IgD-negative memory B cell (primary cell): ENCODE data around the gene QSOX2. TPM values are rescaled to one million over a fixed set of nuclear protein-coding genes. Genes with fewer than 3 reads are reported as not detected.

Experiments
- H3K27ac Mint-ChIP-seq, 3 donors: one replicate each; pipeline ENCODE4 v1.8.0; 2020 to 2022; ENCODE audit warnings: mild to moderate bottlenecking in 3 of 3, mixed read lengths in 3 of 3, moderate library complexity in 1 of 3
- H3K27me3 Mint-ChIP-seq: one replicate; pipeline ENCODE4 v1.8.0; 2021; ENCODE audit warnings: mixed read lengths
- H3K36me3 Mint-ChIP-seq: one replicate; pipeline ENCODE4 v1.8.0; 2020; ENCODE audit warnings: mild to moderate bottlenecking, mixed read lengths
- H3K4me1 Mint-ChIP-seq, 3 donors: one replicate each; pipeline ENCODE4 v1.8.0; 2020 to 2022; ENCODE audit warnings: mixed read lengths in 3 of 3, mild to moderate bottlenecking in 1 of 3
- H3K4me3 Mint-ChIP-seq, 4 donors: one replicate each; pipeline ENCODE4 v1.8.0; 2020 to 2022; ENCODE audit warnings: mild to moderate bottlenecking in 4 of 4, mixed read lengths in 4 of 4, moderate library complexity in 3 of 4
- H3K9me3 Mint-ChIP-seq, 3 donors: one replicate each; pipeline ENCODE4 v1.8.0; 2020 to 2021; ENCODE audit warnings: mixed read lengths in 3 of 3, mild to moderate bottlenecking in 1 of 3
- polyA plus RNA-seq: library from polyadenylated mRNA; unstranded; fragments of 300-500 nt; fragmentation: Illumina TruSeq; gene quantifications from one replicate; pipeline ENCODE4 v1.2.3, GENCODE V29; 2021

Gene QSOX2
- polyA plus RNA-seq, 1 donor from 2014 or later = 2.1 TPM

DNA sequence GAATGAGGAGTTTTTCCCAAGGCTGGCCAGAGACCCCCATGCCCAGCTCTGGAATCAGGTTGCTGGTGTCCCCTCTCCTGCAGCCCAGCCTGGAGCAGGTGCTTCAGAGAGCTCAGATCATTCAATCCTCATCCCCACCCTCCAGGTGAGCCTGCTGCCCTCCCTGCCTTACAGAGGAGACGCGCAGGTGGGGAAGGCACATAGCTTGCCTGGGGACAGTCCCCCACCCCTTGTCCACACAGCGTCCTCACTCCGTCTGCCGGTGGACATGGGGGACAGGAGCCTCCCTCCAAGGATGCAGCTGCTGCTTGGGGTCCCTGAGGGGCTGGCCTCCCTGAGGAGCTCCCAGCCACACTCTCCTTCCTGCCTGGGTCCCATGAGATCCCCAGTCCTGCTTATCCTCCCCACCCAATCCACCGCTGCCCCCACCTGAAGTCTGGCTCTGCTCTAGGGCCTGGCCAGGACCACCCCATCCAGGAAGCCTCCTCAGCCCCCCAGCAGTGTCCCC is 17.1 kb upstream of the QSOX2 start:
- H3K4me1 Mint-ChIP-seq = peaks cover 0 to 6% (median 0%) of the 10 kb centered on the region in 3 donors
- no peaks in the 10 kb centered on the region for H3K9me3 Mint-ChIP-seq
- no peaks in the 10 kb centered on the region for H3K27me3 Mint-ChIP-seq
- no peak overlapping the region for H3K4me3 Mint-ChIP-seq
- H3K27ac Mint-ChIP-seq = no peak overlapping the region
- no peaks in the 10 kb centered on the region for H3K36me3 Mint-ChIP-seq

DNA sequence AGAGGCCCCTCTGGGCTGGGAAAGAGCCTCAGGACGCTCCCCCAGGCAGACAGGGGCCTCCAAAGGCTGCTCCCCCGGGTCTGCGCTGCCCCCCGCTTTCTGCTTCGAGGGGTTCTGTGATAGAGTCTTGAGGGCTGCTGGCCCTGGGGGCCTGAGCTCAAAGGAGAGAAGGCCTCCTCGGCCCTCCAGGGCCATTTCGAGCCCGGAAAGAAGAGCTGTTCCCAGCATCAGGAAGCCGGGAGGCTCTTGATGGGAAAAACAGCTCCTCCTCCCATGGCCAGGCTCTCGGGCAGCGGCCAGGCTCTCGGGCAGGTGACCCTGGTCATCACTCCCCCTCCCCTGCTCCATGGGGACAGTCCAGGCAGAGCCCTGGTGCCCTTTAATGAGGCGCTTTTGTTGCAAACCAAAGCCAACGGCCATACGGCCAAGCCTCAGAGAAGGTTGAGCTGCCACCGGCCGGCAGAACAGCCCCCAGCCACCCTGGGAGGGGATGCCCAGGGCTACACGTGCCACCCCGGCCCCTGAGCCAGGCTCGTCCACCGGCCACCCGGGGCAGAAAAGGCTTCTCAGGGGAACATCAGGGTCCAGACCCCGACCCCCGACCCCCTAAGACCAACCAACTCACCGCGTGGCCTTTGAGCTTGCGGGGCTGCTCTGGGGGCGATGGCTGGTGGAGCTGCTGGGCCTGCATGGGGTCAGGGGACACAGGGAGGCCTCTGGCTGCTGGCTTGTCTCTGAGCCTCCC is 16.2 kb upstream of the QSOX2 start:
- Mint-ChIP-seq H3K27ac (no peak overlapping the region), H3K27me3 (no peaks in the 10 kb centered on the region), H3K4me1 (peaks cover 0 to 3% (median 0%) of the 10 kb centered on the region in 3 donors), H3K4me3 (peak overlapping the region in 1 of 4 donors; percentile 28), H3K36me3 (no peaks in the 10 kb centered on the region), H3K9me3 (no peaks in the 10 kb centered on the region)

DNA sequence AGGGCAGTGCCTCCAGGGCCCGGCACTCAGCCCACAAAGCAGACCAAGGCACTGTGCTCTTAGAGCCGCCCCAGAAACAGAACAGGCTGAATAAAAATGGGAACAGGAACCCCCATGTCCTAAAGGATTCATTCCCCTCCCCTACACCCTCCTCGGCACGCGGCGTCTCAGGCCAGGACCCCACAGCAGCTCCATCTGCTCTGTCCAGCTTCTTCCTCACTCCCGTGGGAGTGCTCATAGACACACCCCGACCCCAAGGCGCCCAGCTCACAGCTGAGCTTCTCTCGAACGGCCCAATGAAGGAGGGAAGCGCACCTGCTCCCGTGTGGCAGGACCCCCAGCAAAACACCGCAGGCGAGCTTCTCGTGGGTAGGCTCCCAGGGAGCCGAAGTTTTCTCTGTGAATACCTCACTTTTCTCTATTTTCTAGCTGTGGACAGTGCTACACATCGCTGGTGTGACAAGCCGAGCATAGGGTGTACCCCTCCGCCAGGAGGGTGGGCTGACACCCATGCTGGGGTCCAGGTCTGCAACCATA is 15.4 kb upstream of the QSOX2 start:
- no peaks in the 10 kb centered on the region for H3K9me3 Mint-ChIP-seq
- H3K4me3 Mint-ChIP-seq = no peak overlapping the region

DNA sequence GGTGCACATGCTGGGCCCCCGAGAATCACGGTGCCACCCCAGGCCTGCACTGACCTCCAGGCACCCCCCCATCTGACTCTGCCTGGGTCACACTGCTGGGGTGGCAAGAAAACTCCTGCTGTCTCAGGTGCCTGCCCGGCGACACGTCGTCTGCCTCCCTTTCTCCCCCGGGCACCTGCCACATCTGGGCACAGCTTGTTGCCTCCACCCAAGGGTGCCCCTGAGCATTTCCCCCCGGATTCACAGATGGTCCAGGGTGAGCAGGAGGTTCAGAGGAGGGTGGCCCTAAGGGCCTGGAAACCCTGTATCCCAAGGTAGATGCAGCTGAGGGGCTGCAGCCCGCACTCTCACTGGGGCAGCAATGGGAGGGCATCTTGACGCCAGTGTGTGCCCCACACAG is 14.9 kb upstream of the QSOX2 start:
- H3K36me3 Mint-ChIP-seq = no peaks in the 10 kb centered on the region
- no peak overlapping the region for H3K27ac Mint-ChIP-seq
- H3K4me3 Mint-ChIP-seq = no peak overlapping the region
- no peaks in the 10 kb centered on the region for H3K9me3 Mint-ChIP-seq
- H3K4me1 Mint-ChIP-seq = peaks cover 0 to 1% (median 0%) of the 10 kb centered on the region in 3 donors
- H3K27me3 Mint-ChIP-seq = peaks cover 2% of the 10 kb centered on the region

More for the DNA sequence above, 15.4 kb upstream of the QSOX2 start:
- H3K4me1 Mint-ChIP-seq = peaks cover 0 to 1% (median 0%) of the 10 kb centered on the region in 3 donors
- H3K36me3 Mint-ChIP-seq = no peaks in the 10 kb centered on the region
- H3K27me3 Mint-ChIP-seq = peaks cover 2% of the 10 kb centered on the region
- H3K27ac Mint-ChIP-seq = no peak overlapping the region

DNA sequence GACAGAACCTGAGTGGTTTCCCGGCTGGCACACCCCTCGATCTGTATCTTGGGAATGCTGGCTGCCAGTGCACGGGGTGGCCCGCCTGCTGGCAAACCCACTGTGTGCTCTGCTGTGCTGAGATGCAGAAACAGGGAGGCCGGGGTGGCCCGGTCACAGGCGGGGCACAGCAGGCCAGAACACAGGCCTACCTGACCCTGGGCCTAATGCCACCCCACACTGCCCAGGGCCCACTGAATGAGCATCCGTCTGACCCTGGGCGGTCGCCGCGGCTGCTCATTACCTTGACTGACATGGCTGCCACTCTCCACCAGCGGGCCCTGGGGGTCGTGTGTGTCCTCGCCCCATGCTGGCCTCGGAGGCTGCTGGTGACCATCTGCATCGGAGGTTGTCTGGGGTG is 14.2 kb upstream of the QSOX2 start:
- H3K27me3 Mint-ChIP-seq = peaks cover 6% of the 10 kb centered on the region
- H3K4me3 Mint-ChIP-seq = no peak overlapping the region
- H3K36me3 Mint-ChIP-seq = no peaks in the 10 kb centered on the region
- H3K27ac Mint-ChIP-seq = no peak overlapping the region
- no peaks in the 10 kb centered on the region for H3K9me3 Mint-ChIP-seq
- peaks cover 0 to 1% (median 0%) of the 10 kb centered on the region in 3 donors for H3K4me1 Mint-ChIP-seq

DNA sequence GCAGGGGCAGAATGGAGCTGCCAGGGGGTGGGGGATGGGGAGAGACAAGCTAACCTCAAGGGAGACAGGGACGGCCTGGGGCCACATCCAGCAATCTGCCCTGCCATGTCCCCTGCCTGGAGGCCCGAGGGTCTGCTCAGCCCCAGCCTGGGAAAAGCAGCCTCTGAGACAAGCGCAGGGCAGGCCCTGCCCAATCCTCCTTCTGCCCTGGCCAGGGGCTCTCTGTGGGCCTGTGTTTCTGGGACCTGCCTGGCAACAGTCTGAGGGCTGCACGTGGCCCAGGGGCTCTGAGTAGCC is 13.9 kb upstream of the QSOX2 start:
- Mint-ChIP-seq H3K27me3 (peaks cover 6% of the 10 kb centered on the region), H3K27ac (no peak overlapping the region), H3K9me3 (no peaks in the 10 kb centered on the region), H3K36me3 (no peaks in the 10 kb centered on the region), H3K4me1 (peaks cover 0 to 1% (median 0%) of the 10 kb centered on the region in 3 donors), H3K4me3 (no peak overlapping the region)

DNA sequence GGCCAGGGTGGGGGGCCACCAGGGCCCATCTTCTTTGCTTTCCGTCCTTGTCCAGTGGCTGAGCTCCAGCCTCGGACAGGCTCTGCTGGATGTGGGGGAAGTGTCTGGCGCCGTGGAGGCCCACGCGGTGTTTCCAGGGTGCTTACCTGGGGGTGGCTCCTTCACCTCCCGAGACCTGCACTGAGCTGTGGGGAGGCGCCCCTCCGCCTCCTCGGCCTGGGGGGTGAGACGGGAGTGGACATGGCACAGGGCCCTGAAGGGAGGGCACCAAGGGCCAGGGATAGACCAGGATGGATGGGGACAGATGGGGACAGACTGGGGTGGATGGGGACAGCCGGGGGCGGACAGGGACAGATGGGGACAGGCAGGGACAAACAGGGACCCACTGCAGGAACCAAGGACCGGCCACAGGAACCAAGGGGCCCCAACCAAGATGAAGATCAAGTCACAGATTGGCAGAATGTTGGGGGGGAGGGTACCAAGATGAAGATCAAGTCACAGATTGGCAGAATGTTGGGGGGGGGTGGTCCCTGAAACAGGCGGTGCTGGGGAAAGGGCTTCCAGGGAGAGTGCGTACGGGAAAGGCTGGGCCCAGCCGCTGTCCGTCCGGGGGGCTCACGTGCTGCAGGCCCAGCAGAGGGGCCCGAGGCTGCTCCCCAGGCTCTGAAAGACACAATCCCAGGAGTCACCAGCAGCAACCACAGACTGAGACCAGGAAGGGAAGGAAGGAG is 13.3 kb upstream of the QSOX2 start:
- H3K9me3 Mint-ChIP-seq = no peaks in the 10 kb centered on the region
- H3K4me3 Mint-ChIP-seq = no peak overlapping the region

DNA sequence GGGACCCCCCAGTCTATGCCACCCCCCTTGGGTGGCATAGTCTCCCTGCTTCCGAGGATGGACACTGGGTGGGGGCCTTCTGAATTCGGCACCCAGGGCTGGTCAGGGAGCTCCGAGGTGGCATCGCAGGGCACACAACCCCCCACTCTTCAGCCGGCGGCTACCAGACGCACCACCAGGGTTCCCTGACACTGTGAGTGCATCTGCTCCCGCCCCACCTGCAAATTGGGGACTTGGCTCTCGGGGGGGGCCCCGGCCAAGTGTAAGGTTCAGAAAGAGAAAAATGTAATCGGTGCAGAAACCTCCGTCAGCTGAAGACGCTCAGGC is 12.7 kb upstream of the QSOX2 start:
- no peaks in the 10 kb centered on the region for H3K36me3 Mint-ChIP-seq
- peaks cover 8% of the 10 kb centered on the region for H3K27me3 Mint-ChIP-seq
- H3K4me3 Mint-ChIP-seq = no peak overlapping the region
- H3K27ac Mint-ChIP-seq = no peak overlapping the region
- H3K9me3 Mint-ChIP-seq = no peaks in the 10 kb centered on the region
- H3K4me1 Mint-ChIP-seq = peaks cover 0 to 1% (median 0%) of the 10 kb centered on the region in 3 donors

More for the DNA sequence above, 13.3 kb upstream of the QSOX2 start:
- Mint-ChIP-seq H3K27me3 (peaks cover 6% of the 10 kb centered on the region), H3K27ac (no peak overlapping the region), H3K4me1 (peaks cover 0 to 1% (median 0%) of the 10 kb centered on the region in 3 donors), H3K36me3 (no peaks in the 10 kb centered on the region)

DNA sequence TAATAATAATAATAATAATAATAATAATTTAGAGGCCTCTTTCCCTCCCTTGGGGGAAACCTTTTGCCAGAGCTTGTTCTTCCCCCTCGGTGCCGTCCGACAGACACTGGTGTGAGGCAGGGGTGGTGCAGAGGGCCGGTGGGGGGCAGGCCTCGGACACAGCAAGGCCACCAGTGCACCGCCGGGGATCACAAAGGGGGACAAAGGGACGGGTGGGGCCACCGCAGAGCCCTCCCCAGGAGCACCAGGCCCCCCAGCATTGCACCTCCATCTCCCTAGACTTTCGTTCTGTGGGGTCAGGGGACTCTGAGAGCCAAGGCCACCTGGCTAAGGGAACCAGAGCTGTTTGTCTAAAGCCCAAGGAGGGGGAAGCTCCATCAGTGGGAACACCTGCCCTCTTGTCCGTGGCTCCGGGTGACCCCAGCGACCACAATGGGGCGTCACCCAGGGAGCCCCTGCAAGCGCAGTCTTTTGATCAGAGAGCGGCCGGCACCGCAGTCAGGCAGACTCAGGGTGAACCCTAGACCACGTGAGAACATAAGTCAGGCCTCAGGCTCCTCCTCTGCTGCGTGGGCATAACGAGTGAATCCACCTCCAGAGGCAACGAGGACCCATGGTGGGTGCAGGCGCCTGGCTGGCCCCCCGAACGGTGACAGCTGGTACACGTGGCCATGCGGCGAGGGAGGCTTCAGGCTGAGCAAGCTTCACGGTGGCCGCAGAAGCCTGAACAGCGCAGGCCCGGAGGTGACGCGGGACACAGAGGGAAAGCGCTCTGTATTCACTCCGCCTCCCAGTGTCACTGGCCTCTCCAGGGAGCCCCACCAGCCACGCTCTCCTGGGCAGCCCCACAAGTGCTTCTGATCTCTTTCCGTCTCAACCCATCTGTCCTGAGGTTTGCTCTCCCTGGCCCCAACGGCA is 12.0 kb upstream of the QSOX2 start:
- H3K27me3 Mint-ChIP-seq = peaks cover 8% of the 10 kb centered on the region
- H3K4me1 Mint-ChIP-seq = peaks cover 0 to 1% (median 0%) of the 10 kb centered on the region in 3 donors
- H3K9me3 Mint-ChIP-seq = no peaks in the 10 kb centered on the region
- no peak overlapping the region for H3K27ac Mint-ChIP-seq
- no peak overlapping the region for H3K4me3 Mint-ChIP-seq
- no peaks in the 10 kb centered on the region for H3K36me3 Mint-ChIP-seq

DNA sequence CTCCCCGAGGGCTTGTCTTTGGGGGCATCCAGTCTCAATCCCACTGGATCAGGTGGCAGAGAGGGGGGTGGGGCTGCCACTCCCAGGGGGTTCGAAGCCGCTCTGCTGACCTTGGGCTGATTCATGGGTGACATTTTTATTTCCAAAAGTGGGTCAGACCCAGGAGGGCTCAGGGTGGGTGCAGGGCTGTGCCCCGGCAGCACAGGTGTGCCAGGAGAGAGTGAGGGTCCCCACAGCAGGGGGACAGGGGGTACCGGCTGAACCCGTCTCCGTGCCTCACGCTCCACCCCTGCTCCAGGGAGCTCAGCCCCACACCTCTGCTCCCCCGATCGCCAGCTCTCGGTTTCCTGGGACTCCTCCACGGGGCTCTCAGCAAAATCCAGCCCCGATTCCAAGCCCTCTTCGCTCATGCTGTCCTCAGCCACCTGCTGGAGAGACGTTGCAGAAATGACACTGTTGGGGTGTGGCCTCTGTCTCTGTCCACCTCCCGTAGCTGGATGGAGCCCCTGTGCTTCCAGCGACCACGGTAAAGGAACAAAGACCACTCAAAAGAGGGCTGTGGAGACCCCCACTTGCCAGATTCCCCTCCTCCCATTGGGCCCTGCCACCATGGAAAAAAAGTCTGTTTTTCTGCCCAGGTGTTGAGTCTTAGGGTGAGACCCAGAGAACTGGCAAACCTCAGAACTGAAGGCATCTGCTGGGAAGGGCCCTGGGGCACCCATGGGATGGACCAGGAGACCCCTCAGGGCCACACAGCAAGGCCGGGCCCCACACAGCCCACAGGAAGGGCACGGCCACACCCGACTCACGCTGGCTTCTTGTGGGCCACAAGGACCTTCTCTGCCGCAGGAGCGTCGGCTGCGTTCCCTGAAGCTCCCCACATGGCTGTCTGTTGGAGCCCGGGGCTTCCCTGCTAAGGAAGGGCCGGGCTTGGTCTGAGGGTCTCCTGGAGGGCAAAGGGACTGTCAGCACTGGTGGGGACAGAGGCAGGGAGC is 10.6 kb upstream of the QSOX2 start:
- H3K36me3 Mint-ChIP-seq = no peaks in the 10 kb centered on the region
- no peak overlapping the region for H3K27ac Mint-ChIP-seq
- peaks cover 0 to 1% (median 0%) of the 10 kb centered on the region in 3 donors for H3K4me1 Mint-ChIP-seq
- H3K27me3 Mint-ChIP-seq = peaks cover 8% of the 10 kb centered on the region
- H3K4me3 Mint-ChIP-seq = peak overlapping the region in 1 of 4 donors; percentile 28
- no peaks in the 10 kb centered on the region for H3K9me3 Mint-ChIP-seq

DNA sequence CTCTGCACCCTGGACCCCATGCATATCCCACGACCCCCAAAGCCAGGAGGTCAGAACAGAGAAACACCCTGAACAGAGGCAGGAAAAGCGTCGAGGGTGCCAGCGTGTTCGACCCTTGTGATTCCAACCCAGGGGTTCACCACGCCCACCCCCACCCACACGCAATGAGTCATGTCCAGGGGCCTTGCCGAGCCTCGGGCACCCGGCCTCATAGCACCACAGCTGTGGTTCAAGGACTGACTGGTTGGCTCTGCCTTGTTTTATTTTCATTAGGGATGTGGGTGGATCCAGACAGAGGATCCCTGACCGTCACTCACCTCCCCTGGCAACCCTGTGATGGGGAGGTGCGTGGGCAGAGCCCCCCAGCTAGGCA is 9.5 kb upstream of the QSOX2 start:
- Mint-ChIP-seq H3K9me3 (no peaks in the 10 kb centered on the region), H3K4me3 (no peak overlapping the region), H3K4me1 (peaks cover 0 to 1% (median 0%) of the 10 kb centered on the region in 3 donors), H3K27ac (no peak overlapping the region), H3K27me3 (peaks cover 8% of the 10 kb centered on the region), H3K36me3 (no peaks in the 10 kb centered on the region)

DNA sequence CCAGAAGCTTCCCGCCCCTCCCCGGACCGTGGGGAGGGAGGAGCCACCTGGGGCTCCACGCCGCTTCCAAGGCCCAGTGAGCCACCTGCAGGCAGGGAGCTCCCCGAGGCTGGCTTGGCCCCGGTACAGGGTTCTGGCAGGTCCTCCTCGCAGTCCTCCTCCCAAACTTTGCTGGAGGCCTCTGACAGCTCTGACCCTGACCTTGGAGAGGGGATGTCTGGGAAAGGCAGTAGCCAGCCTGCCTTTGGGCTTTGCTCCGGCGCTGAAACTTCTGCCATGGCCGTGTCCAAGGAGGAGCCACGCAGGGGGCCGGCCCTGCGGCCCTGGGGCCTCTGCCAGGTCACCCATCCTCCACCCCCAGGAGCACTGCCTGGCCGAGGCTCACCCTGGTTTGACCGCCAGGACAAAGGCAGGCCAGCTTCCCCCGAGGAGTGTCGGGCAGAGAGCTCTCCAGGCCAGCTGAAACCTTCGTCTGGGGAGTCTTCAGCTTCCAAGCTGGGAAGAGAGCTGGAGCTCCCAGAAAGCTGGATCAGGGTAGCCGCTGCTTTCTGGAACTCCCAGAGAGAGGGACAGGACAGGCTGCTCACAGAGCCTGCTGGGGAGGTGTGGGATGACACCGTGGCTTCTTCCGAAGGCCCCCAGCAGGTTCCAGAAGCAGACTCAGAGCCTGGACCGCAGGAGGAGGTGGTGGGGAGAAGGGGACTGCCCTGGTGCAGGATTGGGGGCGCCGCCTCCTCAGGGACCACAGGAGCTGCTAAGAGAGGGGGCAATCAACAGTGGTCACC is 9.0 kb upstream of the QSOX2 start:
- peaks cover 0 to 1% (median 0%) of the 10 kb centered on the region in 3 donors for H3K4me1 Mint-ChIP-seq
- peaks cover 8% of the 10 kb centered on the region for H3K27me3 Mint-ChIP-seq
- H3K4me3 Mint-ChIP-seq = no peak overlapping the region
- no peaks in the 10 kb centered on the region for H3K36me3 Mint-ChIP-seq
- H3K9me3 Mint-ChIP-seq = no peaks in the 10 kb centered on the region
- H3K27ac Mint-ChIP-seq = no peak overlapping the region
